Measurements from ENCODE around the gene ASCC3.
"Not testable (repeated sequence)": the region's sequence is repeated elsewhere in the genome, so short reads cannot be mapped to it uniquely, and the experiment has no call there.

The ASCC3 gene

DNA sequence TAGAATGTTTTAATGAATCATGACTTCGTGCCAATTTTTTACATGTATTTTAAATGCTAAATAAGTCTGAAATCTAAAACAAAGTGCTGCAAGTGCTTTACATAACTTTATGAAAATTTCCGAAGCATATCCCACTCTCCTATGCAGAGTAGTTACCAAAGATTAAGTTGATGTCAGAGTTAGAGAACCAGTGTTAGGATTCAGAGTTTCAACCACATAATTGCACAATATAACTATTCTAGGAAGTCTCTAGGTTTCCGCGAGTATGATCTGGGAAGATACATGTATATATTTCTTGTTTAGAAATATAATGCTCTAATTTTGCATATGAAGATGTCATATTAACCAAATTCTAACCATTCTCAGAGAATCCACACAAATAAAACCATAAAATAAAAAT is 74.8 kb downstream of the ASCC3 start:
- no peak for DNase-seq
- Mint-ChIP-seq H3K36me3 (ENCODE audit: low read depth) (peaks cover 21% of the 10 kb centered on the region), H3K9me3 (no peaks in the 10 kb centered on the region), H3K27ac (no peak overlapping the region), H3K4me1 (no peaks in the 10 kb centered on the region), H3K27me3 (no peaks in the 10 kb centered on the region), H3K4me3 (no peak overlapping the region)
- no peak for ATAC-seq

DNA sequence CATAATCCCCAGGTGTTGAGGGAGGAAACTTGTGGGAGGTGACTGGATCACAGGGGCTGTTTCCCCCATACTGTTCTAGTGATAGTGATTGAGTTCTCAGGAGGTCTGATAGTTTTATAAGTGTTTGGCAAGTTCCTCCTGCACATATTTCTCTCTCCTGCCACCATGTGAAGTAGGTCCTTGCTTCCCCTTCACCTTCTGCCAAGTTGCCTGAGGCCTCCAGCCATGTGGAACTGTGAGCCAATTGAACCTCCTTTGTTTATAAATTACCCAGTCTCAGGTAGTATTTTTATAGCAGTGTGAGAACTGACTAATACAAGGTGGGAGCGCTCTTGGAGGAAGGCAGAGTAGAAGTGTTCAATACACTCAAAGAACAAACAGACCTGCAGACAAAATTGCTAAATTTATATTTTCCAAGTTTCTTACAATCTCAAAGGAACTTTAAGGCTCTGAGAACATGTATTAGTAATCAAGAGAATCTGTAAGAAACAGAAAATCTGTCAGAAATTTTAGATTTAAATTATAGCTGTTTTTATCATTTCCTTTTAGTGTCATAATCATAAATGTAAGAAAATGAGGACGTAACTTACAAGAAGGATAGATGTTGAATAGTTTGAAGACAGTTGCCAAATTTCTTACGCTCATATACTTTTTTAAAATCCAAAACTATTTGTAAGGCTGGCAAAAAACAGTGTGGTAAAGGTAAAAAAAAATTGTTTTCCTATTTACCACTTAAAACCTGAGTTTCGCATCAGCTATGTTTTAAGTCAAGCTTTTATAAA is 77.7 kb downstream of the ASCC3 start:
- H3K4me3 Mint-ChIP-seq, result no peak overlapping the region
- no peak for ATAC-seq
- H3K36me3 Mint-ChIP-seq (ENCODE audit: low read depth), result peaks cover 25% of the 10 kb centered on the region
- H3K27ac Mint-ChIP-seq, result no peak overlapping the region
- no peaks in the 10 kb centered on the region for H3K4me1 Mint-ChIP-seq
- DNase-seq, result no peak
- H3K9me3 Mint-ChIP-seq, result no peaks in the 10 kb centered on the region
- no peaks in the 10 kb centered on the region for H3K27me3 Mint-ChIP-seq

DNA sequence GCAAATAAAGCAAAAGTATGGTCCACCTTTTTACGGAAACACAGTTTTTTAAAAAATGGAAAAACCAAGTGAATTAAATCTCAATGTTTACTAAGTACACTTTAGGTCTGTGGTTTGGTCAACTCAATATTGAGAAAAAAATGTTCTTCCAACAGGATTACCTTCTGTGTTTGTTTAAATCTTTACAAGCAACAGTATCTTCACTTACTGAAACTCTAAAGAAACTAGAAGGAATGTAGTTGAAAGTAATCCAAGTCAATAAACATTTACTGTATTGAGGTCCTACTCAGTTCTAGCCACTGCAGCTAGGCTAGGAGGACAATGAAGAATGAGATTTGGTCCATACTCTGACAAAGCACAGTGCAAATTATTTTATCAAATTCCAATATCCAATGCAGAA is 80.1 kb downstream of the ASCC3 start:
- no peak overlapping the region for H3K27ac Mint-ChIP-seq
- no peaks in the 10 kb centered on the region for H3K27me3 Mint-ChIP-seq
- peaks cover 33% of the 10 kb centered on the region for H3K36me3 Mint-ChIP-seq (ENCODE audit: low read depth)
- H3K9me3 Mint-ChIP-seq, result no peaks in the 10 kb centered on the region
- ATAC-seq, result no peak
- no peak overlapping the region for H3K4me3 Mint-ChIP-seq
- no peaks in the 10 kb centered on the region for H3K4me1 Mint-ChIP-seq
- DNase-seq, result no peak

DNA sequence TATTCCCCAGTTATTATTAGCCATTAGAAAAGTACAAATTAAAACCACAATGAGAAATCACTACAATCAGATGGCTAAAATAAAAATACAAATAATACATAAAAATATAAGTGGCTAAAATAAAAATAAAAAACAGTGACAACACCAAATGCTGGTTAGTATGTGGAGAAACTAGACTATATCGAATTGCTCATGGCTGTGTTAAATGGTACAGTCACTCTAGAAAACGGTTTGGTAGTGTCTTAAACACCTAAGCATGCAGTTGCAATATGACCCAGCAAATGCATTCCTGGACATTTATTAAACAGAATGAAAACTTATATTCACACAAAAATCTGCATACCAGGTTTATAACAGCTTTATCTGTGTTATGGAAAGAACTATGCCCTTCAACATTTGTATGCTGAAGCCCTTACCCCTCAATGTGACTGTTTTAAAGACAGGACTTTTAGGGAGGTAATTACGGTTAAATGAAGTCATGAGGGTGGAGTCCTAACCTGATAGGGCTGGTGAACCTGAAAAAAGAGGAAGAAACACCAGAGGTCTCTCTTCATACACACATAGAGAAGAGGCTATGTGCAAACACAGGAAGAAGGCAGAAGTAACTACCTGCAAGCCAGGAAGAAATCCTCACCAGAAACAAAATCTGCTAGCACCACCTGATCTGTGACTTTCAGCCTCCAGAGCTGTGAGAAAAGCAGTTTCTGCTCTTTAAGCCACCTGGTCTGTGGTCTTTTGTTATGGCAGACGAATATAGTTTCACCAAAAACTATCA is 84.9 kb downstream of the ASCC3 start:
- Mint-ChIP-seq H3K27ac (no peak overlapping the region), H3K4me3 (no peak overlapping the region), H3K4me1 (no peaks in the 10 kb centered on the region), H3K9me3 (no peaks in the 10 kb centered on the region), H3K27me3 (no peaks in the 10 kb centered on the region), H3K36me3 (ENCODE audit: low read depth) (peaks cover 33% of the 10 kb centered on the region)
- ATAC-seq, result no peak
- DNase-seq, result no peak

- no peak overlapping the region for H3K4me3 Mint-ChIP-seq
- H3K4me1 Mint-ChIP-seq, result peaks cover 2% of the 10 kb centered on the region
- peaks cover 27% of the 10 kb centered on the region for H3K36me3 Mint-ChIP-seq (ENCODE audit: low read depth)
- DNase-seq (no peak), ATAC-seq (no peak)
- H3K27me3 Mint-ChIP-seq, result no peaks in the 10 kb centered on the region
- H3K9me3 Mint-ChIP-seq, result peaks cover 5% of the 10 kb centered on the region
- no peak overlapping the region for H3K27ac Mint-ChIP-seq
Observed at GRCh38 chr6:100790084-100790483, 91.0 kb downstream of the ASCC3 start.

DNA sequence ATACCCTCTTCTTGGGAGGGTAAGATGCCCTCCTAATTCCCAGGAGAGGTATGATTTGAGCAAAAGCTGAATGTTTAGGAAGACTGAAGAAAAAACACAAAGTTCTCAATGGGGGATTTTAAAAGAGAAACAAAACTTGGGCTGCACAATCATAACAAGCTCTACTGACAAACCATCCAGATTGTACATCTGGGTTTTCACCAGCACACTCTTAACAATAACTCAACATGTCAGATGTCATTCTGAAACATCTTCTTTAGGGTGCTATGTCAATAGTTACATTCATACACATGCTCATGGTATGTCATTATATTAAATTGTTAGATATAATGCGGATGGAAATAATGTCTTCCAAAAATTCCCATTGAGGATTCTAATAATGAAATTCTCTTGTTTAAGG is 95.1 kb downstream of the ASCC3 start:
- Mint-ChIP-seq H3K4me3 (no peak overlapping the region), H3K36me3 (ENCODE audit: low read depth) (peaks cover 19% of the 10 kb centered on the region), H3K4me1 (peaks cover 2% of the 10 kb centered on the region), H3K27ac (no peak overlapping the region), H3K9me3 (peaks cover 5% of the 10 kb centered on the region), H3K27me3 (no peaks in the 10 kb centered on the region)
- no peak for DNase-seq
- no peak for ATAC-seq

GRCh38 chr6:100780648-100781047 is 100.5 kb downstream of the ASCC3 start:
- no peaks in the 10 kb centered on the region for H3K4me1 Mint-ChIP-seq
- no peak overlapping the region for H3K27ac Mint-ChIP-seq

DNA sequence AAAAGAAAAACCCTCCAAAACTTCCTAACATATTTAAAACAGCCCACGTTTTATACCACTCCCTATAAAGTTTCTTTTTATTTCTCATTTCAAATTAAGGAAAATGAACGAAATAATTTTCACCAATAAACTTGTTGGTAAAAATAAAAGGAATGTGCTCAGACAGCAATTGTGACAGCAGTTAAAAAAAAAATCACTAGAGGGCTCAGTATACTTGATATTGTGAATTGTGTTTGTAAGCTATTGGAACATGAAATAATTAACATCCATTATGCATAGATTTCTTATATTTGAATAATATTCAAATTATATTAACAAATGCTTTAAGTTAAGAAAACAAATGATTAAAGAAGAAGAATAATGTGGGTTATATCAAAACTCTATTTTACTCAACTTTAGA is 105.5 kb downstream of the ASCC3 start:
- H3K9me3 Mint-ChIP-seq, result no peaks in the 10 kb centered on the region
- H3K36me3 Mint-ChIP-seq (ENCODE audit: low read depth), result peaks cover 9% of the 10 kb centered on the region
- H3K4me1 Mint-ChIP-seq, result no peaks in the 10 kb centered on the region
- no peak overlapping the region for H3K27ac Mint-ChIP-seq
- H3K4me3 Mint-ChIP-seq, result no peak overlapping the region
- ATAC-seq (no peak), DNase-seq (no peak)
- no peaks in the 10 kb centered on the region for H3K27me3 Mint-ChIP-seq

More at GRCh38 chr6:100780648-100781047, 100.5 kb downstream of the ASCC3 start:
- Mint-ChIP-seq H3K4me3 (no peak overlapping the region), H3K36me3 (ENCODE audit: low read depth) (peaks cover 6% of the 10 kb centered on the region), H3K9me3 (no peaks in the 10 kb centered on the region), H3K27me3 (no peaks in the 10 kb centered on the region)
- DNase-seq (no peak), ATAC-seq (no peak)

DNA sequence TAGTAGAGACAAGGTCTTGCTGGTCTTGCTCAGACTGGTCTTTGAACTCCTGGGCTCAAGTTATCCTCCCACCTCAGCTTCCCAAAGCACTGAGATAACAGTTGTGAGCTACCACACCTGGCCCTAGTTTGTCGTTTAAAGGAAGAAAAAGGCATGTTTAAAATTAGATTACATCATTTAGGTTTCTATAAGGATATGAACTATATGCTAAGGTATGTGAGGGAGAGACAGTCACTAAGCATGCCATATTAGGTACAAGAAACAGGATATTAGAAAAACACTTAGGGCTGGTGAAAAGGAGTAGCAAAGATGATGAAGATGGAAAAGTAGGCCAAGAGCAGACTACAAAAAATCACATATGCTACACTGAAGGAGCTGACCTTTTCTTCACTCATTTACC is 106.4 kb downstream of the ASCC3 start:
- H3K4me3 Mint-ChIP-seq, result no peak overlapping the region
- H3K9me3 Mint-ChIP-seq, result no peaks in the 10 kb centered on the region
- H3K4me1 Mint-ChIP-seq, result no peaks in the 10 kb centered on the region
- H3K36me3 Mint-ChIP-seq (ENCODE audit: low read depth), result peaks cover 9% of the 10 kb centered on the region
- H3K27me3 Mint-ChIP-seq, result no peaks in the 10 kb centered on the region
- no peak for DNase-seq
- ATAC-seq, result no peak
- no peak overlapping the region for H3K27ac Mint-ChIP-seq

- Mint-ChIP-seq H3K27ac (no peak overlapping the region), H3K27me3 (no peaks in the 10 kb centered on the region)
- DNase-seq, result no peak
Observed at GRCh38 chr6:100768816-100769351, 112.2 kb downstream of the ASCC3 start.

GRCh38 chr6:100763617-100764241 is 117.4 kb downstream of the ASCC3 start:
- peaks cover 78% of the 10 kb centered on the region for H3K36me3 Mint-ChIP-seq (ENCODE audit: low read depth)
- ATAC-seq (no peak), DNase-seq (no peak)
- H3K9me3 Mint-ChIP-seq, result peaks cover 14% of the 10 kb centered on the region
- no peaks in the 10 kb centered on the region for H3K27me3 Mint-ChIP-seq
- H3K27ac Mint-ChIP-seq, result no peak overlapping the region
- no peaks in the 10 kb centered on the region for H3K4me1 Mint-ChIP-seq
- H3K4me3 Mint-ChIP-seq, result no peak overlapping the region

More at GRCh38 chr6:100768816-100769351, 112.2 kb downstream of the ASCC3 start:
- no peak overlapping the region for H3K4me3 Mint-ChIP-seq
- H3K36me3 Mint-ChIP-seq (ENCODE audit: low read depth), result peaks cover 34% of the 10 kb centered on the region
- ATAC-seq, result no peak
- H3K4me1 Mint-ChIP-seq, result no peaks in the 10 kb centered on the region
- H3K9me3 Mint-ChIP-seq, result peaks cover 14% of the 10 kb centered on the region

GRCh38 chr6:100761841-100762240 is 119.3 kb downstream of the ASCC3 start:
- peaks cover 88% of the 10 kb centered on the region for H3K36me3 Mint-ChIP-seq (ENCODE audit: low read depth)
- peaks cover 14% of the 10 kb centered on the region for H3K9me3 Mint-ChIP-seq
- no peak for ATAC-seq
- no peak overlapping the region for H3K27ac Mint-ChIP-seq
- no peaks in the 10 kb centered on the region for H3K27me3 Mint-ChIP-seq
- H3K4me3 Mint-ChIP-seq, result no peak overlapping the region
- DNase-seq, result no peak
- no peaks in the 10 kb centered on the region for H3K4me1 Mint-ChIP-seq

GRCh38 chr6:100758386-100758785 is 122.7 kb downstream of the ASCC3 start:
- H3K4me1 Mint-ChIP-seq, ATAC-seq, H3K27me3 Mint-ChIP-seq, DNase-seq, H3K9me3 Mint-ChIP-seq, H3K27ac Mint-ChIP-seq, H3K4me3 Mint-ChIP-seq: not testable (repeated sequence)
- peaks cover 74% of the 10 kb centered on the region for H3K36me3 Mint-ChIP-seq (ENCODE audit: low read depth)

DNA sequence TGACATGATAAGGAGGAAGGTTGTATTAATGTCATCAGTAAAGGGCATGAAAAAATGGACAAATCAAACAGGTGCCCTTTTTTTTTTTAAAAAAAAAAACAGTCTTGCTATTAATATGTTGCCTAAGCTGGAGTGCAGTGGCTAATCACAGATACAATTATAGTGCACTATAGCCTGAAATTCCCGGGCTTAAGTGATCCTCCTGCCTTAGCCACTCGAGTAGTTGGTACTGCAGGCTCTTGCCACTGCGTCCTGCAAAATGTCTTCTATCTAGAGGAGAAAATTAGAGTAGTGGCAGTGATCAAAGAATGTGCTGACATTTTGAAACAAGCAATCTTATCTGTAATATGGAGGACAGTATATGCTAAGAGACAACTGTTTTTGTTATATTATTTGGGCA is 127.7 kb downstream of the ASCC3 start:
- Mint-ChIP-seq H3K9me3 (no peaks in the 10 kb centered on the region), H3K4me1 (no peaks in the 10 kb centered on the region), H3K27me3 (no peaks in the 10 kb centered on the region), H3K4me3 (no peak overlapping the region), H3K36me3 (ENCODE audit: low read depth) (peaks cover 35% of the 10 kb centered on the region), H3K27ac (no peak overlapping the region)
- ATAC-seq, result no peak
- DNase-seq, result no peak

DNA sequence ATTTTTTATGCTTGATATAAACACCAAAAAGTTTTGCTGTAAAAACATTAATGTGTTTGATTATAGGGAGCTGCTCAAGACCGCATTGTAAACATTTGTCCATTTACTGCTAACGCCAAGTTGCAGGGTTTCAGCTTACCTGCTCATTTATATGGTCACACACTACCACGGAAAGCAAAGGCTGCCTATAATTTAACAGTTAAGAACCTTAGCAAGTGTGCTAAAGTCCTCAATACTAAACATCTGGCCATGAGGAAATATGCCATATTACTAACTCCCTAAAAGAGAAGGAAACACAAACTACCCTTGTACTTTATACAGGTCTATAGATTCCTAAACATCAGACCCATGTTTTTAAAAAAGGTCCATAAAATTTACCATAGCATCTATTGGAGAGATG is 129.5 kb downstream of the ASCC3 start:
- no peaks in the 10 kb centered on the region for H3K9me3 Mint-ChIP-seq
- no peak overlapping the region for H3K27ac Mint-ChIP-seq
- H3K4me3 Mint-ChIP-seq, result no peak overlapping the region
- no peaks in the 10 kb centered on the region for H3K4me1 Mint-ChIP-seq
- DNase-seq (no peak), ATAC-seq (no peak)
- peaks cover 30% of the 10 kb centered on the region for H3K36me3 Mint-ChIP-seq (ENCODE audit: low read depth)
- no peaks in the 10 kb centered on the region for H3K27me3 Mint-ChIP-seq
